ENCODE measurements around the gene VRK3. TPM values are rescaled to one million over a fixed set of nuclear protein-coding genes. Genes with fewer than 3 reads are reported as not detected.

Gene VRK3
- total RNA-seq, 1 experiment from 2014 or later: 33.4 TPM

GRCh38 chr19:50003810-50004419, 21.3 kb downstream of the VRK3 start:
- no peaks in the 10 kb centered on the region for H3K27me3 Mint-ChIP-seq (ENCODE audit: low read depth)
- H3K9me3 Mint-ChIP-seq: no peaks in the 10 kb centered on the region
- no peaks in the 10 kb centered on the region for H3K4me1 Mint-ChIP-seq
- CTCF ChIA-PET: no interaction called here
- TF ChIP-seq MXD4 (CRISPR knock-in tag; IDR thresholded peaks at IDR 0.05; ENCODE audit: borderline replicate concordance): no peak
- no peak for TF ChIP-seq ZNF532 (CRISPR knock-in tag; IDR thresholded peaks at IDR 0.05; ENCODE audit: borderline replicate concordance)
- no peak for TF ChIP-seq MLX (CRISPR knock-in tag; IDR thresholded peaks at IDR 0.05)
- TF ChIP-seq CBFB (CRISPR knock-in tag; IDR thresholded peaks at IDR 0.05; ENCODE audit: low read depth): no peak
- no peak for TF ChIP-seq USF1 (CRISPR knock-in tag; IDR thresholded peaks at IDR 0.05)
- TF ChIP-seq ZNF425 (CRISPR knock-in tag; conservative IDR thresholded peaks at IDR 0.05): no peak
- no peak for TF ChIP-seq STAT6 (CRISPR knock-in tag; conservative IDR thresholded peaks at IDR 0.05; ENCODE audit: low read depth)
- TF ChIP-seq ZNF138 (CRISPR knock-in tag; conservative IDR thresholded peaks at IDR 0.05): no peak
- TF ChIP-seq ZMAT4 (CRISPR knock-in tag; IDR thresholded peaks at IDR 0.05): no peak
- TF ChIP-seq NFE2L1 (CRISPR knock-in tag; IDR thresholded peaks at IDR 0.05): no peak
- TF ChIP-seq ATF3 (CRISPR knock-in tag; conservative IDR thresholded peaks at IDR 0.05): no peak
- TF ChIP-seq AFF4 (CRISPR knock-in tag; IDR thresholded peaks at IDR 0.05; ENCODE audit: borderline replicate concordance): no peak
- no peak for TF ChIP-seq FOXJ3 (CRISPR knock-in tag; IDR thresholded peaks at IDR 0.05; ENCODE audit: borderline replicate concordance)
- TF ChIP-seq NR1H2 (CRISPR knock-in tag; IDR thresholded peaks at IDR 0.05): no peak
- TF ChIP-seq E2F1 (CRISPR knock-in tag; IDR thresholded peaks at IDR 0.05): no peak
- TF ChIP-seq IRF1 (CRISPR knock-in tag; IDR thresholded peaks at IDR 0.05): no peak
- no peak for TF ChIP-seq KAT7 (CRISPR knock-in tag; IDR thresholded peaks at IDR 0.05; ENCODE audit: borderline replicate concordance)
- POLR2A ChIA-PET: no interaction called here
- no peak for DNase-seq (ENCODE audit: low spot score)
- peaks cover 12% of the 10 kb centered on the region for H3K36me3 Mint-ChIP-seq
- no peak overlapping the region for H3K27ac Mint-ChIP-seq
- H3K4me3 Mint-ChIP-seq: no peak overlapping the region
- ATAC-seq: no peak

All from WTC11 (cell line).